GM12892 (cell line): Measurements from ENCODE around the gene CDH26.

Experiments
- POLR2A ChIP-seq: IDR thresholded peaks from 2 replicates; pipeline ENCODE4 v1.6.1; 2011; ENCODE audit warnings: low read depth, low read length, control low read depth
- POLR2AphosphoS5 ChIP-seq: IDR thresholded peaks from 2 replicates; pipeline ENCODE4 v1.6.1; 2011; ENCODE audit warnings: low read depth, low read length, control low read depth
- TAF1 ChIP-seq: IDR thresholded peaks from 2 replicates; pipeline ENCODE4 v1.6.1; 2011; ENCODE audit warnings: low read depth, mild to moderate bottlenecking, control low read depth, low read length, borderline replicate concordance

DNA sequence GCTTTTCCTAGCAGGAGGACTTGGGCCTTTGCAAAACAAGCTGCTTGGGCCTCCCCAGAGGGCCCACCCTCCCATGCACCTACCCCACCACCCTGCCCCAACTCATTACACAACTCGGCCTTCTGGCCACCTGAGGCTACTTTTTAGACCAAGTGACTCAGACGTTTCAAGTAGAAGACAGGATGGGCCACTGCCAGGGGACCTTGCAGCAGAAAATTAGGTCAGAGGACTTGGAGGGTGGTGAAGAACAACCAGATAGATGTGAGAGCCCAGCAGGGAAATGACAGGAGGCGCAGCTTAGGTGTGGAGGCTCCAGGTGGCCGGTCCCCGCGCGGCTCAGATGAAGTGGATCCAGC is 19.5 kb upstream of the CDH26 start:
- TF ChIP-seq POLR2AphosphoS5 (no peak), POLR2A (no peak), TAF1 (no peak)
